NCI-H748 treated with DMSO at 0.1 percent for 48 hours (cell line): ENCODE data around the gene KLF2.

ENCODE experiments used
- DNase-seq: peaks from one replicate; lab custom pipeline; 2025; lab: John Stamatoyannopoulos, UW

KLF2 gene

GRCh38 chr19:16365300-16365996, 40.8 kb downstream of the KLF2 start:
- DNase-seq = no peak

DNA sequence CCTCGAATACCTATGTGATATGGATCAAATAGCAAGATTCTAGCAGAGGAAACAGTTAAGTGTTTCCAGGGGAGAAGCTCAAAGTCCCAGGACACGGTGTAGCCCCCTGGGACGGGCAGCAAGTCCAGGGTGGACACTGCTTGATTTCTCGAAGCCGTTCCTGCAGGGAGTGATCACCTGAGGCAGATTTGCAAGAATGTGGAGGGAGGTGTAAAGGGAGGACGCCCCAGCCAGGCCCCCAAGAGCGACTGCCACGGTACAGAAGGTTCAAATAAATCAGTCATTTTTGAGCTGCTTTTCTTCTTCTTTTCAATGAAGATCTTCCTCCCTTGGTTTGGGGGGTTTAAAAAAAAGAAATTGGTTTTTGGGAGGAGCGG, 41.4 kb downstream of the KLF2 start:
- DNase-seq = no peak

- no peak for DNase-seq
Observed at GRCh38 chr19:16366433-16367260, 42.0 kb downstream of the KLF2 start.

DNA sequence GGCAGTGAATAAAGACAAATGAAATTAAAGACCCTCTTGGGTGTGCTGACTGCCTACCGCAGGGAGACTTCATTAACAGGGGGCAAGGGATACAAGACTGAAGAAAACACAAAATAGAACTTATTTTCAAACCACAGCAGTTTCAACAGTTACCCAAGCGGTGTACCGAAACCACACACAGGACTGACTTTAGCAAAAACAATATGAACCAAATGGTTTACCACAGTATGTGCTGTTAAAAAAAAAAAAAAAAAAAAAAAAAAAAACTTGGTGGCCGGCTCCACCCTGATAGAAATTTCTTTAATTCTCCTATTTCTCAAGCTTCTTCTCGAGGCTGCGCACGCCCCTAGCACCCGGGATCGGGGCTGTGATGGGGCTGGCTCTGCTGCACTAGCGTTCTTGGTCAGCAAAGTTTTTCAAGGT, 42.6 kb downstream of the KLF2 start:
- no peak for DNase-seq

GRCh38 chr19:16368385-16369305, 44.0 kb downstream of the KLF2 start:
- DNase-seq = no peak

GRCh38 chr19:16369306-16369663, 44.7 kb downstream of the KLF2 start:
- no peak for DNase-seq

DNA sequence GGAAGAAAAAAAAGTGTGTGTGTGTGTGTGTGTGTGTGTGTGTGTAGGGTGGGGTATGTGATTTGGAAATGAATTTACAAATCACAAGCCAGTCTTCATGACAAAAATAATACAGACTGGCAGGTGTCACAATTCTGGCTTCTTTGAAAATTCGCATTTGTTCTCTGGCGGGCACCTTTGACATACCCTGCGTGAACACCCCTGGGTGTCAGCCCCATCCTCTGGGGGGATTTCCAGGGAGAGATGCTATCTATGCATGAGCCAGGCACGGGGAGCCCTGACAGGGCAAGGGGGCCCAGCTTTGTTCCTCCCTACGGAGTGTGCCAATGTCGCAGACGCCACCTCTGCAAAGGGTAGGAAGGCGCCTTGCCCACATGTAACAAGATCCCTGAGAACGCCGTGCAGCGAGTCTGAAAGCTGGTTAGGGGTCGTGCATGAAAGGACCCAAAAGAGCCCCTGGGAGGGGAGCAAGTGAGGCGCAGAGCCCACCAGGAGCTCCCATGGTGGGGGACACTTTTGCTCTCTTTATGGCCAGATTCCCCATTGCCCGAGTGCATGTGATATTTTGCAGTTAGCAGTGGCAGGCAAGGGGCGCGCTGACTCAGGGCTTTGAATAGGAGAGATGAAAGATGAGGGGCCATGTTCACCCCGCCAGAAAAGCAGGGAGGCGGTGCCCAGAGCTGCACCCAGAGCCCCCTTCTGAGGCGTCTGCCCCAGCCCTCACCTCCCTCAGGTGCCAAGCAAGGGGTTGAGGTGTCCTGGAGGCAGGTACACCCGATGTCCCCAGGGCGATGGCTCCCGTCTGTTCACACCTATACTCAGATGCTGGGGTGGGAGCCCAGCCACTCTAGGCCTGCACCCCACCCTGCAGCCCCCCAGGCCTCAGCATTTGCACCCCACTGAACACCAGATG, 45.3 kb downstream of the KLF2 start:
- DNase-seq = no peak

GRCh38 chr19:16370641-16371391, 46.2 kb downstream of the KLF2 start:
- DNase-seq = no peak

GRCh38 chr19:16371540-16371986, 46.9 kb downstream of the KLF2 start:
- no peak for DNase-seq

- DNase-seq = no peak
Observed at GRCh38 chr19:16372065-16372915, 47.7 kb downstream of the KLF2 start.

- no peak for DNase-seq
Observed at GRCh38 chr19:16373079-16373478, 48.5 kb downstream of the KLF2 start.

DNA sequence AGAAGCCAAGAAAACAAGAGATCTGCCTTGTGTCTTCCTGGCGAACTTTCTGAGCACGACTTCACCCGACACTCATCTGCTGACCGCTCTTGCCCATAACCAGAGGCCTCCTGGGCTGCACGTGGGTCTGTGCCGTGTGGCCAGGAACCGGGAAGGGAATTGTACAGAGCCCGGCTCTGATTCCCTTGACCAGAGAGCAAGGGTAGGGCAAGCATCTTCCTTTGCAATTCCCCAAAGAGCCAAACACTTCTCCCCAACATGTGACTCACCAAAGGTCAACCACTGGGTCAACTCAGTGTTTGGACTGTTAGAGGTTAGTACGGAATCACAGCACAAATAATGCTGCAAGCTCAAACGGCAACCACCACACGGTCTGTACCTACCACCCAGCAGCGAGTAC, 48.9 kb downstream of the KLF2 start:
- no peak for DNase-seq

DNA sequence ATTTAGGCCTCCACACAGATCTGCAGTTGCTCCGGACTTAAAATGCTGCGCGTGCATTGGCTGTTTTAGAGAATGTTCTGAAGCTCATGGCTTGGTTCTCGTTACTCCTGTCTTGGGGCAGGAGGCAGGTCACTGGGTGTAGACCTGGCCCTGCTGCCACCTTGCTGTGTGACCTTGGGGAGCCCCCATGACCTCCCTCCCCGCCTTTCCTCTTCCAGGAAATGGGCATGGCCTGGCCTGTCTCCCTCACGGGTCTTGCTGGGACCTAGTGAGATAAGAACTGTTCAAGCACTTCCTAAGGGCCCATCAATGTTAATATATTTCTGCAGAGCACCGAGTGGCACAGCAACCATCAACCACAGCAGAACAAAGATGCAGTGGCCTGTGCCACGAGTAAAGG, 49.4 kb downstream of the KLF2 start:
- DNase-seq = no peak

- DNase-seq = no peak
Observed at GRCh38 chr19:16374436-16374835, 49.8 kb downstream of the KLF2 start.

DNA sequence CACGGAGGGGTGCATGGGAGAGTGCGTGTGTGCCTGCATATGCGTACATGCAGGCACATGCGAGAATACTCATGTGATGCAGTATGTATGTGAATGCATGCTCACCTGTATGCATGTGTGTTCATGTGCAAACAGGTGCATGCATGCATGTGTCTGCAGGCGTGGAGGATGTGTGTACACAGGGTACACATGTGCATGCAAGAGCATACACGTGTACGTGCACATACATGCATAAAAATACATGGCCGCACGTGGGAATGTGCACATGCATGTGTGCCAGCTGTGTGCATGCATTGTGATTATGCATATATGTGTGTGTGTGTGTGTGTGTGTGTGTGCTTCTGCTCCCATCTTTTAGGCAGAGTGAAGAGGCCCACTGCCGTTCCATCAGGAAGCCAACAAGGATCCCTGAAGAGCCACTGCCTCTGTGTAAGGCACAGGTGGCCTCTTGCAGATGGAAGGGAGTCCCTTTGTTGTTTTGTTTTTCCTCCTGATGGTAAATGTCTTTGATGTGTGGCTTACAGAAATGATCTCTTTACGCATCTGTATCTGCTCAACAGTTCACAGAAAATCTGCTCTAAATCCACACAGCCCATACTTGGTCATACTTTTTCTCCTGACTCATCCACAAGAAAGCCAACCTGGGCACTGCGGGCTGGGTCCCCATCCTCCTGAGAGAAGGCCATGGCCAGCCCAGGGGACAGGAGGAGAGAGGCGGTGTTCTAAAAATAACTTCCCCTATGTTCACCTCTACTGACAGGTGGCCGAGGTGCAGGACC, 50.7 kb downstream of the KLF2 start:
- no peak for DNase-seq

DNA sequence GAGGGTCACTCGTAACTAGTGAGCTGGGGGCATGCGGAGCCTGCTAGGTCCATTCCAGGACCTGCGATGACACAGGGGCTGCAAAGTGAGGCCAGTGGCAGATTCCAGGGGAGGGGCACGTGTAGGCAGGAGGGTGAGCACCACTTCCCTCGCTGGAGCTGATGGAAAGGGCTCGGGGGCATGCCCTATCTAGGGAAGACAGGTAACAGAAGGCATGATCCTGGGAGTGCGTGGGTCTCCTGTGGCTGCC, 51.2 kb downstream of the KLF2 start:
- DNase-seq = no peak

DNA sequence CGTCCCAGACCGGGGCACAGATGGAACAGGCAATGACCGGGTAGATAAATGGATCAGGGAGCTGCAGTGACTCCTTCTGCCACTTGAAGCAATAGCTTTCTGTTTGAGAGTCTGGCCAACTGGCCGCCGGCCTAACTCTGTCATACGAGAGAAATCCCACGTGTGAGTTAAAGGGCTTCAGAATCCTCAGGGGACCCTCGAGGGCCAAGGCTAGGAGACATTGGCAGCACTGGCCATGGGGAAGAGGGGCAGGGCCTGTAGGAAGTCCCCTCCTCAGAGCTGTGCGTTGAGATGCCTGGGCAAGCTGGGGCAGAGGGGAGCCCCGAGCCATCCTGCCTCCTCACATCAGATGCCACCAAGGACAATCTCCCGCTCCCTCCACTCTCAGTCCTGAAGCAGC, 51.6 kb downstream of the KLF2 start:
- DNase-seq = no peak

- no peak for DNase-seq
Observed at GRCh38 chr19:16376649-16377048, 52.0 kb downstream of the KLF2 start.

- no peak for DNase-seq
Observed at GRCh38 chr19:16377521-16377920, 52.9 kb downstream of the KLF2 start.
